WTC11 (cell line): ENCODE results near the gene TCEA2. TPM values are rescaled to one million over a fixed set of nuclear protein-coding genes. Genes with fewer than 3 reads are reported as not detected.

ENCODE experiments used
- ATAC-seq: fragments of 200-7000 bp; cut with Tn5 transposase; 2 replicates; pipeline ENCODE4 v1.10.0; 2021; ENCODE audit warnings: mild to moderate bottlenecking, moderate library complexity
- CTCF ChIA-PET: fragments of 300-600 bp; sonication (Branson Sonifier 250); formaldehyde crosslinking; loops from one replicate; lab custom pipeline; 2021; ENCODE audit warnings: antibody characterized with exemption; lab: Charles Lee
- POLR2A ChIA-PET: fragments of 350-600 bp; sonication (Branson Sonifier 250); formaldehyde crosslinking; loops from one replicate; lab custom pipeline; 2021; ENCODE audit warnings: antibody characterized with exemption; lab: Charles Lee
- DNase-seq: peaks from one replicate; pipeline ENCODE4 v3.0.0; 2021; ENCODE audit warnings: low spot score
- H3K27ac Mint-ChIP-seq: 2 replicates; pipeline ENCODE4 v1.8.0; 2021; ENCODE audit warnings: mixed read lengths
- H3K27me3 Mint-ChIP-seq: 2 replicates; pipeline ENCODE4 v1.8.0; 2021; ENCODE audit warnings: low read depth, mild to moderate bottlenecking, moderate library complexity, mixed read lengths
- H3K36me3 Mint-ChIP-seq: 2 replicates; pipeline ENCODE4 v1.8.0; 2021; ENCODE audit warnings: mixed read lengths
- H3K4me1 Mint-ChIP-seq: 2 replicates; pipeline ENCODE4 v1.8.0; 2022; ENCODE audit warnings: mixed read lengths
- H3K4me3 Mint-ChIP-seq: 2 replicates; pipeline ENCODE4 v1.8.0; 2021; ENCODE audit warnings: mild to moderate bottlenecking, moderate library complexity, mixed read lengths
- H3K9me3 Mint-ChIP-seq: 2 replicates; pipeline ENCODE4 v1.8.0; 2021; ENCODE audit warnings: mixed read lengths
- CREM ChIP-seq: sonication (generic); formaldehyde crosslinking; IDR thresholded peaks from 2 replicates; pipeline ENCODE4 v1.8.1; 2022; ENCODE audit warnings: mild to moderate bottlenecking, missing genetic modification reagents, moderate library complexity
- FOXJ3 ChIP-seq: sonication (generic); formaldehyde crosslinking; IDR thresholded peaks from 2 replicates; pipeline ENCODE4 v1.9.0; 2021; ENCODE audit warnings: missing genetic modification reagents, mild to moderate bottlenecking, borderline replicate concordance
- FOXK1 ChIP-seq: sonication (generic); formaldehyde crosslinking; IDR thresholded peaks from 2 replicates; pipeline ENCODE4 v1.8.0; 2022; ENCODE audit warnings: mild to moderate bottlenecking, moderate library complexity, missing genetic modification reagents
- GABPB1 ChIP-seq: sonication (generic); formaldehyde crosslinking; IDR thresholded peaks from 2 replicates; pipeline ENCODE4 v1.8.1; 2023; ENCODE audit warnings: mild to moderate bottlenecking, missing genetic modification reagents
- GTF2I ChIP-seq: fragments of 250-450 bp; sonication (Bioruptor Pico); conservative IDR thresholded peaks from 2 replicates; pipeline ENCODE4 v1.4.0; 2021; ENCODE audit warnings: mild to moderate bottlenecking
- RELA ChIP-seq: sonication (generic); formaldehyde crosslinking; IDR thresholded peaks from 2 replicates; pipeline ENCODE4 v1.8.1; 2022; ENCODE audit warnings: missing genetic modification reagents, mild to moderate bottlenecking, borderline replicate concordance
- TEAD4 ChIP-seq: sonication (generic); formaldehyde crosslinking; IDR thresholded peaks from 2 replicates; pipeline ENCODE4 v1.8.0; 2022; ENCODE audit warnings: mild to moderate bottlenecking, missing genetic modification reagents
- ZBTB21 ChIP-seq: sonication (generic); formaldehyde crosslinking; IDR thresholded peaks from 2 replicates; pipeline ENCODE4 v1.8.1; 2023; ENCODE audit warnings: mild to moderate bottlenecking, missing genetic modification reagents, borderline replicate concordance
- total RNA-seq: library from RNA; stranded (reverse); gene quantifications from 3 replicates; pipeline ENCODE4 v1.2.3, GENCODE V29; 2021
- TF ChIP-seq, protein P1 (sequence below): sonication (generic); formaldehyde crosslinking; IDR thresholded peaks from 2 replicates; pipeline ENCODE4 v1.8.1; 2023; ENCODE audit warnings: mild to moderate bottlenecking, missing genetic modification reagents
- TF ChIP-seq, protein P2 (sequence below): sonication (generic); formaldehyde crosslinking; IDR thresholded peaks from 2 replicates; pipeline ENCODE4 v1.8.0; 2022; ENCODE audit warnings: mild to moderate bottlenecking, missing genetic modification reagents
- TF ChIP-seq, protein P3 (sequence below): sonication (generic); formaldehyde crosslinking; IDR thresholded peaks from 2 replicates; pipeline ENCODE4 v1.8.1; 2023; ENCODE audit warnings: mild to moderate bottlenecking, missing genetic modification reagents, moderate library complexity
- TF ChIP-seq, protein P4 (sequence below): sonication (generic); formaldehyde crosslinking; IDR thresholded peaks from 2 replicates; pipeline ENCODE4 v1.8.1; 2022; ENCODE audit warnings: mild to moderate bottlenecking, moderate library complexity, missing genetic modification reagents

The TCEA2 gene
- total RNA-seq, 1 experiment from 2014 or later, result 55.8 TPM

DNA sequence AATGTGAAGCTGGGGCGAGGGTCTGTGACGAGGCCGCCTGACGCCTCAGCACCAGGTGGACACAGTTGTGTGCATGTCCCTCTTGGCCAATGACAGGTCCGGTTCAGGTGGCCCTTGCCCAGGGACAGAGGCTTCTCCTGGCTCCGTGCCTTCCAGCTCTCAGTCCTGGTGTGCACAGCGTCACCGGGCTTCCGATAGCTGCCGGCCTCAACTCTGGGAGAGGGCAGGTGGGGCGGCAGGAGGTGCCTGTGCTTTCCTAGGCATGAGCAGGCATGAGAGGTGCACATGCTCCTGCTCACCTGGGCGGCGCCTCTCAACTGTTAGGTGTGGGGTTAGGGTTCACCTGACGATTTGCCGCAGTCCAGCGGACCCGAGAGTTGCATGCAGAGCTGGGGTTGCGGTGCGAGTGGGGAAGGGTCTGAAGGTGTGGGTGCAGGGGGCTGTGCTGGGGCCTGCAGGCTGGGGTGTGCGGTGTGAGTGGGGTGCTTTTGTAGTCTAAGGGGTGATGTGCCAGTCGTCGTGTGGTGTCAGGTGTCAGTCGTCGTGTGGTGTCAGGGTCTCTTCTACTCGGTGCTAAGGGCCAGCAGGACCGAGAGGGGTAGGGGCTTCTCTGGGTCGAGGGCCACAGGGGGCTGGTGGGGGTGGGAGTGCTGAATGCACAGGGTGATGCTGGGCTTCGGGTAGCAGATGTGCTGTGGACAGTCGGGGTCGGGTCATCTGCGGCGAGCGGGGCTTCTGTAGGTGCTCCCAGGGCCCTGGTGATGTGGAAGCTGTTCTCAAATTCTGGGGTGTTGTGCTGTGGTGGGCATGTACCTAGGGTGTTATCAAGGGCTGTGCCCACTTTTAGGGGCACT, 9.8 kb upstream of the TCEA2 start:
- Mint-ChIP-seq H3K27ac (no peak overlapping the region), H3K4me3 (no peak overlapping the region), H3K36me3 (no peaks in the 10 kb centered on the region), H3K27me3 (peaks cover 29% of the 10 kb centered on the region), H3K9me3 (no peaks in the 10 kb centered on the region)
- CTCF ChIA-PET, result interaction anchor here (0.9 to 3.4 kb wide), 11 partner anchors 8 to 112 kb away, joined by 3 to 53 read pairs (median 11); partner anchors contain the start of genes LKAAEAR1, PRPF6, SAMD10 and TCEA2
- ATAC-seq, result no peak
- TF ChIP-seq, protein P1, sequence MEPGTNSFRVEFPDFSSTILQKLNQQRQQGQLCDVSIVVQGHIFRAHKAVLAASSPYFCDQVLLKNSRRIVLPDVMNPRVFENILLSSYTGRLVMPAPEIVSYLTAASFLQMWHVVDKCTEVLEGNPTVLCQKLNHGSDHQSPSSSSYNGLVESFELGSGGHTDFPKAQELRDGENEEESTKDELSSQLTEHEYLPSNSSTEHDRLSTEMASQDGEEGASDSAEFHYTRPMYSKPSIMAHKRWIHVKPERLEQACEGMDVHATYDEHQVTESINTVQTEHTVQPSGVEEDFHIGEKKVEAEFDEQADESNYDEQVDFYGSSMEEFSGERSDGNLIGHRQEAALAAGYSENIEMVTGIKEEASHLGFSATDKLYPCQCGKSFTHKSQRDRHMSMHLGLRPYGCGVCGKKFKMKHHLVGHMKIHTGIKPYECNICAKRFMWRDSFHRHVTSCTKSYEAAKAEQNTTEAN (CRISPR knock-in tag), result no peak
- TF ChIP-seq GABPB1 (peak; percentile 71), FOXK1 (no peak), ZBTB21 (CRISPR knock-in tag) (no peak), RELA (CRISPR knock-in tag) (no peak)
- TF ChIP-seq, protein P2, sequence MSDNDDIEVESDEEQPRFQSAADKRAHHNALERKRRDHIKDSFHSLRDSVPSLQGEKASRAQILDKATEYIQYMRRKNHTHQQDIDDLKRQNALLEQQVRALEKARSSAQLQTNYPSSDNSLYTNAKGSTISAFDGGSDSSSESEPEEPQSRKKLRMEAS (CRISPR knock-in tag), result no peak
- TF ChIP-seq, all 79 proteins: peak for 1
- peaks cover 22% of the 10 kb centered on the region for H3K4me1 Mint-ChIP-seq
- POLR2A ChIA-PET, result interaction anchor here (0.6 to 1.4 kb wide), 3 partner anchors 10 to 428 kb away, joined by 3 to 10 read pairs (median 3); no protein-coding TSS in a partner anchor
- DNase-seq, result no peak

DNA sequence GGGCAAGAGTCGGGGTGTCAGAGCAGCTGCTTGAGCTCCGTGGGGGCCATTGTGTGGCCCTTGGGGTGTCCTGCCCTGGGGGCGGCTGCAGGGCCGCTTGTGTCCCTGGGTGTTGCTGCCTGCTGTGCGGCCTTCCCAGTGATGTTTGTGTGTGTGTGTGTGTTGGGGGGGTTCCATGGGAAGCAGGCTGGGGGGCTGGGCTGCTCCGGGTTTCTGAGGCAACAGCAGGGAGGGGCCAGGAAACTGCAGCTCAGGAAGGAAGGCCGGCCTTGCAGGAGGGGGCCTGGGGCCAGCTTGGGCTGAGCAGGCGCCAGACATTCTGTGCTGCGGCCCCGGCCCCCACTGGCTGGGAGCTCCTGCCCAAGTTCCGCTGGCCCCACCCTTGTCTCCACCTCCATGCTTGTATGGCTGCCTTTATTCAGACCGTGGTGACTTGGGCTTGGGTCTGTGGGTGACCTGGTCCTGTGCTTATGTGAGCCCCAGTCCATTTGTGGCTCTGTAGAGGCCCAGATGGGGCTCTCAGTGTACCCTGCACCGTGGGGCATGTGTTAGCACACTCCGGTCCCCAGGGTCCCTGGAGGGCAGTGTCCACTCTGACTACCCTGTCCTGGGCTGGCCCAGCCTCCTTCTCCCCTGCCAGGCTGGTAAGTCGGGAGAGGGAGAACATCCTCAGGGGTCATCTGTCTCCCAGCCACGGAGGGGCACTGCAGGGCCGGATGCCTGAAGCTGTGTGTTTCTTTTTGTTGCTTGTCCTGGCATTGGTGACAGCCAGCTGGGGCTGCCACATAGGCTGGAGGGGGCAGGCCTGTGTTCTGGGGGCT, 8.9 kb upstream of the TCEA2 start:
- peak; percentile 88 for TF ChIP-seq GABPB1
- TF ChIP-seq TEAD4 (CRISPR knock-in tag), result no peak
- TF ChIP-seq FOXJ3, result no peak
- H3K27ac Mint-ChIP-seq, result peak overlapping the region; percentile 74; the same call in 1 of the 2 replicates
- H3K4me3 Mint-ChIP-seq, result no peak overlapping the region
- ChIA-PET POLR2A (interaction anchor here (0.6 to 1.4 kb wide), 3 partner anchors 25 to 91 kb away, joined by 3 read pairs; no protein-coding TSS in a partner anchor), CTCF (interaction anchor here (0.6 to 3.4 kb wide), 13 partner anchors 8 to 168 kb away, joined by 3 to 53 read pairs (median 7); partner anchors contain the start of genes LKAAEAR1, OPRL1, PRPF6 and SAMD10)
- H3K36me3 Mint-ChIP-seq, result no peaks in the 10 kb centered on the region
- DNase-seq, result peak; percentile 56
- peak; percentile 20 for ATAC-seq
- H3K4me1 Mint-ChIP-seq, result peaks cover 22% of the 10 kb centered on the region
- no peaks in the 10 kb centered on the region for H3K9me3 Mint-ChIP-seq
- peaks cover 24% of the 10 kb centered on the region for H3K27me3 Mint-ChIP-seq

DNA sequence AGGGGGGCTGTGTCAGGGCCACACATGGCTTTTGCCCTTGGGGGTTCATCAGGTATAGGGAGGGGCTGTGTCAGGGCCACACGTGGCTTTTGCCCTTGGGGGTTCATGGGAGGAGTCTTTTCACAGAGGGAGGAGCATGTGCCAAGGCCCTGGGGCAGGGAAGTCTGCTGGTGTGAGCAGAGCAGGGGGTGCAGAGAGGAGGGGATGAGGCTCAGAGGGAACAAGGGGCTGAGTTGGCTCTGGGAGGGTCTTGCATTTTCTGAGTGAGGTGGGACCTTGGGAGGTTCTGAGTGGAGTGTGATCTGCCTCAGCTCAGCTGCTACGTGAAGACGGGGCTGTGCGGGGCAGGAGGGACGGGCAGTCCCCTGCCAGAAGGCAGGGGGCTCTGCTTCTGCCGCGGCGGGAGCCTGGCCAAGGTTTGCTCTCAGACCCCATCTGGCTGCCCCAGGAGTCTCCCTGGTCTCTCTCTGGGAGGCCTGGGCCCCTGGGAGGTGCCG, 7.6 kb upstream of the TCEA2 start:
- H3K27me3 Mint-ChIP-seq, result peaks cover 19% of the 10 kb centered on the region
- no peak overlapping the region for H3K4me3 Mint-ChIP-seq
- ChIA-PET CTCF (interaction anchor here (1.9 to 2.4 kb wide), 3 partner anchors 11 to 14 kb away, joined by 7 to 12 read pairs (median 11); no protein-coding TSS in a partner anchor), POLR2A (interaction anchor here (0.6 kb wide), 1 partner anchor 153 kb away, joined by 3 read pairs; no protein-coding TSS in a partner anchor)
- no peak for ATAC-seq
- H3K36me3 Mint-ChIP-seq, result no peaks in the 10 kb centered on the region
- H3K27ac Mint-ChIP-seq, result no peak overlapping the region
- peaks cover 22% of the 10 kb centered on the region for H3K4me1 Mint-ChIP-seq
- no peak for DNase-seq
- TF ChIP-seq, protein P3, sequence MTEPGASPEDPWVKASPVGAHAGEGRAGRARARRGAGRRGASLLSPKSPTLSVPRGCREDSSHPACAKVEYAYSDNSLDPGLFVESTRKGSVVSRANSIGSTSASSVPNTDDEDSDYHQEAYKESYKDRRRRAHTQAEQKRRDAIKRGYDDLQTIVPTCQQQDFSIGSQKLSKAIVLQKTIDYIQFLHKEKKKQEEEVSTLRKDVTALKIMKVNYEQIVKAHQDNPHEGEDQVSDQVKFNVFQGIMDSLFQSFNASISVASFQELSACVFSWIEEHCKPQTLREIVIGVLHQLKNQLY (CRISPR knock-in tag), result no peak
- peak; percentile 62; the same call in 1 of the 2 replicates for TF ChIP-seq GTF2I (CRISPR knock-in tag)
- TF ChIP-seq, protein P4, sequence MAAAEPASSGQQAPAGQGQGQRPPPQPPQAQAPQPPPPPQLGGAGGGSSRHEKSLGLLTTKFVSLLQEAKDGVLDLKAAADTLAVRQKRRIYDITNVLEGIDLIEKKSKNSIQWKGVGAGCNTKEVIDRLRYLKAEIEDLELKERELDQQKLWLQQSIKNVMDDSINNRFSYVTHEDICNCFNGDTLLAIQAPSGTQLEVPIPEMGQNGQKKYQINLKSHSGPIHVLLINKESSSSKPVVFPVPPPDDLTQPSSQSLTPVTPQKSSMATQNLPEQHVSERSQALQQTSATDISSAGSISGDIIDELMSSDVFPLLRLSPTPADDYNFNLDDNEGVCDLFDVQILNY (CRISPR knock-in tag), result no peak
- TF ChIP-seq CREM (CRISPR knock-in tag), result no peak
- H3K9me3 Mint-ChIP-seq, result no peaks in the 10 kb centered on the region
